HL-60 (cell line): Measurements from ENCODE around the gene HIPK2.

Experiments
- DNase-seq, 2 experiments: peaks; one replicate each; pipeline ENCODE4 v3.0.0-alpha.2; 2010 to 2020; ENCODE audit warnings: low read depth in 1 of 2, low spot score in 1 of 2
- H3K27ac ChIP-seq: fragments of 250-450 bp; sonication (Bioruptor Pico); replicated peaks from 2 replicates; pipeline ENCODE4 v1.5.1; 2020; ENCODE audit warnings: mild to moderate bottlenecking, moderate library complexity
- H3K27me3 ChIP-seq: fragments of 250-450 bp; sonication (Bioruptor Pico); 2 replicates; pipeline ENCODE4 v1.5.1; 2021; ENCODE audit warnings: mild to moderate bottlenecking, moderate library complexity; ENCODE audit not compliant: insufficient read depth, poor library complexity, severe bottlenecking
- H3K4me3 ChIP-seq: replicated peaks from 2 replicates; pipeline ENCODE4 v1.5.1; 2011; ENCODE audit warnings: mild to moderate bottlenecking, control low read depth, low read length; ENCODE audit not compliant: insufficient read depth
- GABPA ChIP-seq: IDR thresholded peaks from 2 replicates; pipeline ENCODE4 v1.6.1; 2012; ENCODE audit warnings: low read depth
- POLR2AphosphoS5 ChIP-seq: IDR thresholded peaks from 2 replicates; pipeline ENCODE4 v1.6.1; 2012; ENCODE audit warnings: low read depth
- SPI1 ChIP-seq: IDR thresholded peaks from 2 replicates; pipeline ENCODE4 v1.6.1; 2012; ENCODE audit warnings: low read depth, mild to moderate bottlenecking, borderline replicate concordance
- TF ChIP-seq, protein P1 (sequence below): IDR thresholded peaks from one replicate; pipeline ENCODE4 v1.5.1; 2011; ENCODE audit warnings: low read length, control low read depth, inconsistent platforms; ENCODE audit not compliant: insufficient read depth
- TF ChIP-seq, protein P2 (sequence below): IDR thresholded peaks from 2 replicates; pipeline ENCODE4 v1.6.1; 2012; ENCODE audit warnings: low read depth; ENCODE audit not compliant: insufficient replicate concordance

Gene HIPK2

DNA sequence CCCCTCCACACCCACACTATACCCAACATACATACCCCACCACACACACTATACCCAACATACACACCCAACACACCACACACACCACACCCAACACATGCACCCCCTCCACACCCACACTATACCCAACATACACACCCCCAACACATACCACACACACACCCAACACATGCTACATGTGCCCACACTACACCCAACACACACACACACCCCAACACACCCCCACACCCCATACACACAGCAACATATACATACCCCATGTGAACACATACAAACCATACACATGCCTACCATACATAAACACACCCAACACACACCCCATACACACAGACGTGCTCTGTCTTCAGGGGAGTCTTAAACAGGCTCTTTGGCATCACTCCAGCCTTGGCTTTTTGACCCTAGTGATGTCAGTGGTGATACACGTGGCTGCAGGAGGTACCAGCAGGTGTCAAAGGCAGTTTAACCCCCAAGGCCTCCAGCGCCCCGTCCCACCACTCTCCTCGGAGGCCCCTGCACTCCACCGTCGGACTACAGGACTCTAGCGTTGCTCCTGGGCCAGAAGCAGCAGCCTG, 73.4 kb downstream of the HIPK2 start:
- TF ChIP-seq POLR2AphosphoS5 (no peak), GABPA (no peak), SPI1 (no peak)
- TF ChIP-seq, protein P1, sequence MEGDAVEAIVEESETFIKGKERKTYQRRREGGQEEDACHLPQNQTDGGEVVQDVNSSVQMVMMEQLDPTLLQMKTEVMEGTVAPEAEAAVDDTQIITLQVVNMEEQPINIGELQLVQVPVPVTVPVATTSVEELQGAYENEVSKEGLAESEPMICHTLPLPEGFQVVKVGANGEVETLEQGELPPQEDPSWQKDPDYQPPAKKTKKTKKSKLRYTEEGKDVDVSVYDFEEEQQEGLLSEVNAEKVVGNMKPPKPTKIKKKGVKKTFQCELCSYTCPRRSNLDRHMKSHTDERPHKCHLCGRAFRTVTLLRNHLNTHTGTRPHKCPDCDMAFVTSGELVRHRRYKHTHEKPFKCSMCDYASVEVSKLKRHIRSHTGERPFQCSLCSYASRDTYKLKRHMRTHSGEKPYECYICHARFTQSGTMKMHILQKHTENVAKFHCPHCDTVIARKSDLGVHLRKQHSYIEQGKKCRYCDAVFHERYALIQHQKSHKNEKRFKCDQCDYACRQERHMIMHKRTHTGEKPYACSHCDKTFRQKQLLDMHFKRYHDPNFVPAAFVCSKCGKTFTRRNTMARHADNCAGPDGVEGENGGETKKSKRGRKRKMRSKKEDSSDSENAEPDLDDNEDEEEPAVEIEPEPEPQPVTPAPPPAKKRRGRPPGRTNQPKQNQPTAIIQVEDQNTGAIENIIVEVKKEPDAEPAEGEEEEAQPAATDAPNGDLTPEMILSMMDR: no peak
- TF ChIP-seq, protein P2, sequence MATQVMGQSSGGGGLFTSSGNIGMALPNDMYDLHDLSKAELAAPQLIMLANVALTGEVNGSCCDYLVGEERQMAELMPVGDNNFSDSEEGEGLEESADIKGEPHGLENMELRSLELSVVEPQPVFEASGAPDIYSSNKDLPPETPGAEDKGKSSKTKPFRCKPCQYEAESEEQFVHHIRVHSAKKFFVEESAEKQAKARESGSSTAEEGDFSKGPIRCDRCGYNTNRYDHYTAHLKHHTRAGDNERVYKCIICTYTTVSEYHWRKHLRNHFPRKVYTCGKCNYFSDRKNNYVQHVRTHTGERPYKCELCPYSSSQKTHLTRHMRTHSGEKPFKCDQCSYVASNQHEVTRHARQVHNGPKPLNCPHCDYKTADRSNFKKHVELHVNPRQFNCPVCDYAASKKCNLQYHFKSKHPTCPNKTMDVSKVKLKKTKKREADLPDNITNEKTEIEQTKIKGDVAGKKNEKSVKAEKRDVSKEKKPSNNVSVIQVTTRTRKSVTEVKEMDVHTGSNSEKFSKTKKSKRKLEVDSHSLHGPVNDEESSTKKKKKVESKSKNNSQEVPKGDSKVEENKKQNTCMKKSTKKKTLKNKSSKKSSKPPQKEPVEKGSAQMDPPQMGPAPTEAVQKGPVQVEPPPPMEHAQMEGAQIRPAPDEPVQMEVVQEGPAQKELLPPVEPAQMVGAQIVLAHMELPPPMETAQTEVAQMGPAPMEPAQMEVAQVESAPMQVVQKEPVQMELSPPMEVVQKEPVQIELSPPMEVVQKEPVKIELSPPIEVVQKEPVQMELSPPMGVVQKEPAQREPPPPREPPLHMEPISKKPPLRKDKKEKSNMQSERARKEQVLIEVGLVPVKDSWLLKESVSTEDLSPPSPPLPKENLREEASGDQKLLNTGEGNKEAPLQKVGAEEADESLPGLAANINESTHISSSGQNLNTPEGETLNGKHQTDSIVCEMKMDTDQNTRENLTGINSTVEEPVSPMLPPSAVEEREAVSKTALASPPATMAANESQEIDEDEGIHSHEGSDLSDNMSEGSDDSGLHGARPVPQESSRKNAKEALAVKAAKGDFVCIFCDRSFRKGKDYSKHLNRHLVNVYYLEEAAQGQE: no peak

GRCh38 chr7:139703487-139704307, 74.1 kb downstream of the HIPK2 start:
- Histone ChIP-seq H3K4me3 (no peak overlapping the region), H3K27ac (no peak overlapping the region), H3K27me3 (no peaks in the 10 kb centered on the region)
- no peak for DNase-seq
- TF ChIP-seq, protein P1: no peak
- no peak for TF ChIP-seq GABPA
- TF ChIP-seq POLR2AphosphoS5: no peak
- TF ChIP-seq, protein P2: no peak
- no peak for TF ChIP-seq SPI1

More for the DNA sequence above, 73.4 kb downstream of the HIPK2 start:
- Histone ChIP-seq H3K27me3 (no peaks in the 10 kb centered on the region), H3K4me3 (no peak overlapping the region), H3K27ac (no peak overlapping the region)
- no peak for DNase-seq

- TF ChIP-seq POLR2AphosphoS5 (no peak), SPI1 (no peak), GABPA (no peak)
- TF ChIP-seq, protein P1: no peak
- TF ChIP-seq, protein P2: no peak
- Histone ChIP-seq H3K27ac (no peak overlapping the region), H3K4me3 (no peak overlapping the region), H3K27me3 (no peaks in the 10 kb centered on the region)
- DNase-seq: no peak
Observed at GRCh38 chr7:139702811-139703486, 74.8 kb downstream of the HIPK2 start.
